GM21825 (cell line): ENCODE results near the gene PPP6R2.

Experiments used
- ATAC-seq: cut with Tn5 transposase; IDR thresholded peaks from one replicate; pipeline ENCODE4 v1.9.1; 2021; ENCODE audit warnings: mild to moderate bottlenecking, moderate library complexity; ENCODE audit not compliant: unreplicated experiment

PPP6R2 gene

DNA sequence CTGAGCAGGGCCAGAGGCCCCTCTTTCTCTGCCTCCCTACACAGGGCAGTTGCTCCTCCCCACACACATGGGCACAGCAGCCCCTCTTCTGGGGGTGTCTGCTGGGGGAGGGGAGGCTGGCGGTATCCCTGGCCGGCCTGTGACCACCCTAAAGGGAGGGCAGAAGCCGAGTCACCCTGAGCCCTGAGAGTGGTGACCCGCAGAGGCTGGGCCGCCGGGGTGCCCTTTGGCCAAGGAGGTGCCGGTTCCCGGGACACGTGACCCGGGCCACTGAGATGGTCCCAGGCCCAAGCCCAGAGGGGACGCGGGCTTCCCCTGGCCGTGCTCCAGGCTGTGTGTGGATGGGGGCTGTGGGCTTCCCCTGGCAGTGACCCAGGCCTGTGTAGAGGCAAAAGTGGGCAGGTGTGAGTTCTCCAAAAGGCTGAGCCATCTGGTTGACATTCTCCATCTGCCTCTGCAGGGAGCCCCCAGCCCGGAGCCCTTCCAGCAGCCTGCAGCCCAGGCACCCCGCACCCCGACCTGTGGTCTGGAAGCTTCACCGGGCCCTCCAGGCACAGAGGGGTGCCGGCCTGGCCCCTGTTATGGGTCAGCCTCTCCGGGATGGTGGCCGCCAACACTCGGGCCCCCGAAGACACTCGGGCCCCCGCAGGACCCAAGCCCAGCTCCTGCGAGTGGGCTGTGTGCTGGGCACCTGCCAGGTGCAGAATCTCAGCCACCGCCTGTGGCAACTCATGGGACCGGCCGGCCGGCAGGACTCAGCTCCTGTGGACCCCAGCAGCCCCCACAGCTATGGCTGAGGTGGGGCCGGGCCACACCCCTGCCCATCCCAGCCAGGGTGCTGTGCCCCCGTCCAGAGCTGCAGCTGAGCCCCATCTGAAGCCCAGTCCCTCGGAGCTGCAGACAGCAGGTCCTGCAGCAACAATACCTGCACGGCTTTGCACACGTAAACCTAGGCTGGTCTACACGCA is 139.3 kb downstream of the PPP6R2 start:
- ATAC-seq = no peak

DNA sequence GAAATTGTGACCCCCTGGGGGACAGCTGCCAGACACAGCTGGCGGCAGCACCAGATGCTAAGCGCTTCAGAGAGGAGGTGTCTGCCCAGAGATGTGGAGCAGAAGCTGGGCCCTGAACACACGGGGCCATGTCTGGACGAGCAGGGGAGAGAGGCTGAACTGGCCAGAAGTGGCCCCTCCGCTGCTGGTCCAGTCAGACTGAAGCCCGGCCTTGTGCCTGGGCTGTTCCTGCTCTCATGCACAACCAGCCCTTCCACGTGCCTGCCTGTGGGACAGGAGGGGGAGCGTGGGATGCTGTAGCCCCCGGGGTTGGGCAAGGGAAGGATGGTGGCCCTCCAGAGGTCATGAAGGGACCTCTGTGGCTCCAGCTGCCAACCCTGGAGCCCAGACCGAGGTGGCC is 140.0 kb downstream of the PPP6R2 start:
- ATAC-seq = no peak

DNA sequence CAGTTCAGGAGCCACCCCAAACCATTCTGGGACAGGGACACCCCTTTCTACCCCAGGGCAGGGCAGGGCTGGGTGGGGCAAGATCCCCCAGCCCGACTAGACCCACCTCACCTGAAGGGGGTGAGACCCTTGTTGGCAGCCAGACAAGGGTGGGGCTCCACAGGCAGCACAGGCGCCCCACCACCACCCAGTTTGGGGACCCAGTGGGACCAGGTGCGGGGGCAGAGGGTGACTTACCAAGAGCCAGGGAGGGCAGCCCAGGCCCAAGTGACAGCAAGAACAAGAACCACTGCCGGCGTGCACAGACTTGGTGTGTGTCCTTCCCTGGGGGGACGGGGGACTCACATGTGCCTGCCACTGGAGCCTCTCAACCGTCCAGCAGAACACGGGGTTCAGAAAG is 140.4 kb downstream of the PPP6R2 start:
- no peak for ATAC-seq

DNA sequence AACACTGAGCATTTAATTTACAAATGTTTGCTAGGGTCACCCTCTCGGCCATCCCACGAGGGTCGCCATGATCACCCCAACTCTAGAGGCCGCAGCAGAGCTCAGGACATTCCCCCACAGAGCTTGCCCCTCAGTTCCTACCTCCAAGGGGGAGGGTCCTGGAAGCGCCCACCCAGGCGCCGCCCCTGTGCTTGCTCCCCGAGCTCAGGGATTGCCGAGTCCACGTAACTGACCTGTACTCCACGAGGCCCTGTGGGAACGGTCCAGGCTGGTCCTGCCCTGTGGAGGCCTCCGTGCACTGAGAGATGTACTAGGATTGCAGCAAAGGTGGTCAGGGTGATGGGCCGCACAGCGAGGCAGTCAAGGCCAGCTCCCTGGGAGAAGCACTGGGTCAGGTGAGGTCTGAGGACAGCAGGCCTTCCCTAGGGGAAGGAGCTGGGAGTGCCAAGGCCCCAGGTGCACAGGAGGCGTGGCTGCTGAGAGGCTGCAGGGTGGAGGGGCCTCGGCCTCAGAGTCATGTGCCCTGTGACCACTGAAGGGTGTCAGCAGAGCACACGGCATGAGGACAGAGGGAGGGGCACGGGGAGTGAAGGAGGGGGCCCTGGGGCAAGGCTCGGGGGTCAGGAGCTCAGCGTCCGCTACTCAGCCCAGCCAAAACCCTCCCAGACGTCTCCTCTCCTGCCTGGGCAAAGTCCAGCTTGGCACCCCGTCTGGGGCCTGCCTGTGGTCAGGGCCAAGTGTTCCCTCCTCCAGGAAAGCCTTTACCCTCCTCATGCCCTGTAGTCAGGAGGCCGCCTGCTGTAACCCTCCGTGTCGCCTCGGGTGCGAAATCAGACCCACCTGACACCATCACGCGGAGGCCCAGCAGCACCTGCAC is 141.1 kb downstream of the PPP6R2 start:
- no peak for ATAC-seq

DNA sequence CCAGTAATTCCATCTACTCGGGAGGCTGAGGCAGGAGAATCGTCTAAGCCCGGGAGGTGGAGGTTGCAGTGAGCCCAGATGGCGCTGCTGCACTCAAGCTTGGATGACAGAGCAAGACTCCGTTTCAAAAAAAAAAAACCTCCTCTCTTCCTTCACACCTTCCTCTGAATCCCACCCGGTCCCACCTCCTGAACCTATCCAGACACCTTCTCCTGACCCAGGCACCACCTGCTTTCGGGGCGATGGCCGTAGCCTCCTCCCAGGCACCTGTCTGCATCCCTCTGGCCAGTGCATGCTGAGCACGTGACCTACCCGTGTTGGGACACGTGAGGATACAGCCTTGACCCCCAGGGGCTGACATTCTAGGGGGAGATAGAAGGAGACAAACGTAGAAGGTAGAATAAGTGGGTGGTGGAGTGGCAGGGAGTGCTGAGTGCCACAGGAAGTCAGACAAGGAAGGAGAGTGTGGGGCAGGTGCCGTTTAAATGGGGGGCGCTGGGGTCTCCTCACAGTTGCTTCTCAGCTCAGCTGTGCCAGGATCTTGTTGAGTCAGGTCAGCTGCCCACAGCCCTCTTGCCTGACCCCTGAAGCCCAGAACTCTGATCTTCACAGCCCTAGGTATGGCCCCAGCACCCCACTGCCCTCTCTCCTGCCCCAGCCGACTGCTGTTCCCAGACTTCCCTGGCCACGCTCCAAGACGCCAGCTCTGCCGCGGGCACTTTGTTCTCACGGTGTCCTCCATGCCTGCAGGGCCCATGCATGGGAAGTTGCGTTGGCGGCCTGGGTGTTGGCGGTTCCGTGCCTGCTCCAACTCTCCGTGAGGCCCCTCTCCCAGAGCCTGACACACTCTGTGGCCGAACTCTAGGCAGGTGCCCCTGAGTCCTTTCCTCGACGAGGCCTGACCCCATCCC is 142.3 kb downstream of the PPP6R2 start:
- no peak for ATAC-seq

DNA sequence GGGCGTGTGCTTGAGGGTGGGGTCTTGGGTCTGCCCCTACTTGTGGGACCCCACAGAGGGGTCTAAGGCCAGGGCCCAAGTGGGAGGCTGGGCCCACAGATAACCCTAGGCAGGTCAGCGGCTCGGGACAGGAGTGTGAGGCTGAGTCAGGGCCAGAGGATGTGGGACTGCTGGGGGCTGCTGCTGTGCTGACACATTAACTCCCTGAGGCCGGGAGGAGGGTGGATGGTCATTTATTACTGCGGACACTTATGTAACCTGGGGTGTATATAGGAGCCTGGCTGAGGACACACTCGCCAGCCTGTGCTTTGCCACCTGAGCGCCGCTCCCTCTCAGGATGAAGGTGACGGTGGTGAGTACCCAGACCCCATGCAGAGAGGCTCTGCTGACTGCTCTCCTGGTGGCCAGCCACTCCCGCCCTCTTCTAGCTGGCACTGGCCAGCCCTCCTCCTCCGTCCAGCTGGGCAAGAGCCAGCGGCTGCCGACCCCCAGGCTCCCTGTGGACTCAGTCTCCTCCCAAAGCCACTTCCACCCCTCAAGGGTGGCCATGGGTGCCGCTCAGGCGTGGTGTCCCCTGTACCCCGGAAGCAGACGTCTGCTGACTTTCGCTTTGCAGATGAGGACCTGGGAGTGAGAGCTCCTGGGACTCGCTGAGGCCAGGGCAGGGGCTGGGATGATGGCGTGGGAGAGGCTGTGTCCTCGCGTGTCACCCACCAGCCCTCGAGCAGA is 143.6 kb downstream of the PPP6R2 start, which contains the start of gene MIOX:
TSS of gene MIOX (plus strand) at position 299 of the 729 bp plus-strand sequence. CDS start at position 338, 39 bp downstream.
- no peak for ATAC-seq

DNA sequence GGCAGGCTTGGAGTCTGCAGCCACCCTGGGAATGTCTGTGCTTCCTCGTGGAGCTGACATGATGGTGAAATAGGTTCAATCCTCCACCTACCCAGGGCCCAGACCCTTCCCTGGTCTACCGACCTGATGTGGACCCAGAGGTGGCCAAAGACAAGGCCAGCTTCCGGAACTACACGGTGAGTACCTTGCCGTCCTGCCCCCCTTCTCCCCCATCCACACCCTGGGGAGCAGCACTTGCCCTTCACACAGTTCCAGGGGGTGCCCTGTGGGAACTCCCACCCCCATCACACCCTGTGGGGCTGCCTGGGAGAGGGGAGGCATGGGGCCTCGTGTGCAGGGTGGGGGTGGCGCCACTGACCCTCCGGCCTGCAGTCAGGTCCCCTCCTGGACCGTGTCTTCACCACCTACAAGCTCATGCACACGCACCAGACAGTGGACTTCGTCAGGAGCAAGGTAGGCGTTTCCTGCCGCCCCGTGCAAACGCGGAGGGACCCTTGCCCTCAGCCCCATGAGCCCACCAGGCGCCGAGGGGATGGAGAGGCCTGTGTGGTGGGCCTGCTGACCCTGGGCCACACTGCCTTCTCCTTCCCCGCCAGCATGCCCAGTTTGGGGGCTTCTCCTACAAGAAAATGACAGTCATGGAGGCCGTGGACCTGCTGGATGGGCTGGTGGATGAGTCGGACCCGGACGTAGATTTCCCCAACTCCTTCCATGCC is 144.3 kb downstream of the PPP6R2 start:
- no peak for ATAC-seq

DNA sequence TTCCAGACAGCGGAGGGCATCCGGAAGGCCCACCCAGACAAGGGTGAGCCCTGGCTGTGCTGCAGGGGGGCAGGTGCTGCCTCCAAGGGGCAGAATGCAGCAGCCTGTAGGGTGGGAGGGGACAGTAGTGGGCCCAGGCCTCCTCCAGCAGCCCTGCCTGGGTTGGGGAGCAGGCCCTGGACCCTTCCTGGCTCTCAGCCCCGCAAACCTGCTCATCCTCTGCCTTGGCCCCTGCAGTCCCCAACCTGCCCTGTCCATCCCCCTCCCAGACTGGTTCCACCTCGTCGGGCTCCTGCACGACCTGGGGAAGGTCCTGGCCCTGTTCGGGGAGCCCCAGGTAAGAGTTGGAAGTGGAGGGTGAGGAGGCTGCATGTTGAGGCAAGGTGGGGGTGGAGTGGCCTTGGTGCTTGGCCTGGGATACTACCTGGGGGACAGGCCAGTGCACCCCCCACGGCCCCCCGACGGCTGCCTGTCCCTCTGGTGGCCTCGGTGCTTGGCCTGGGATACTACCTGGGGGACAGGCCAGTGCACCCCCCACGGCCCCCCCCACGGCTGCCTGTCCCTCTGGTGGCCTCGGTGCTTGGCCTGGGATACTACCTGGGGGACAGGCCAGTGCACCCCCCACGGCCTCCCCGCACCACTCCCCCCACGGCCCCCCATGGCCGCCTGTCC is 145.0 kb downstream of the PPP6R2 start:
- no peak for ATAC-seq

DNA sequence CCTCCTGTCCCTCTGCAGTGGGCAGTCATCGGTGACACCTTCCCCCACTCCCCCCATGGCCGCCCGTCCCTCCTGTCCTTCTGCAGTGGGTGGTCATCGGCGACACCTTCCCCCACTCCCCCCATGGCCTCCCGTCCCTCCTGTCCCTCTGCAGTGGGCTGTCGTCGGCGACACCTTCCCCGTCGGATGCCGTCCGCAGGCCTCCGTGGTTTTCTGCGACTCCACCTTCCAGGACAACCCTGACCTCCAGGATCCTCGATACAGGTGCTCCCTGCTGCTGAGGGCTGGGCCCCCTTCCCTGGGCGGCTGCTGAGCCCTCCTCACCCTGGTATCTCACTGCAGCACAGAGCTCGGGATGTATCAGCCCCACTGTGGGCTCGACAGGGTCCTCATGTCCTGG is 145.8 kb downstream of the PPP6R2 start:
- ATAC-seq = no peak

DNA sequence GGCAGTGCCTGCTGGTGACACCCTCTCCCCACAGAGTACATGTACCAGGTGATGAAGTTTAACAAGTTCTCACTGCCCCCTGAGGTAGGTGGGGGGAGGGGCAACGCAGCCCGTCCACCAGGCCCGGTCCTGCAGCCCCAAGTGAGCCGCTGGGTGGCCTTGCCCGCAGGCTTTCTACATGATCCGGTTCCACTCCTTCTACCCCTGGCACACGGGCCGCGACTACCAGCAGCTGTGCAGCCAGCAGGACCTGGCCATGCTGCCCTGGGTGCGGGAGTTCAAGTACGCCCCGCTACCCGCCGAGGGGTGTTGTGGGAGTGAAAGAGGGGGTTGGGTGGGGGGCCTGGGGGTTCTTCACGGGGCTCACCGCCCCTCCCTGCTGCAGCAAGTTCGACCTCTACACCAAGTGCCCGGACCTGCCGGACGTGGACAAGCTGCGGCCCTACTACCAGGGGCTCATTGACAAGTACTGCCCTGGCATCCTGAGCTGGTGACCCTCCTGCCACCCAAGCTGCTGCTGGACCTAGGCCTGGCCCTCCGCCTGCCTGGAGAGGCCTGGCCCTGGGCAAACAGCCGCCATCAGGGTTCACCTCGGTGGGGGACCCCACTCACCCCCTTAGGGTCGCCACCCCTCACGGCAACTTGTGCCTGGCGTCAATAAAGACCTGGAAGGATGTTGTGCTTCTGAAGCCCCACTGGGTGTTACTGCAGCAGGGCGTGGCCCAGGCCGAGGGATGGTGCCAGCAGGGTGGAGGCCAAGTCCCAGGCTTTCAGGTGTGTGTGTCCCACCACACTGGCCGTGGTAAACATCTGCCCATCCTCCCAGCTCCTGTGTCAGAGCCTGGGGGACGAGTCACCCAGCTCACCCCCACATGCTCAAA is 146.5 kb downstream of the PPP6R2 start:
- no peak for ATAC-seq

DNA sequence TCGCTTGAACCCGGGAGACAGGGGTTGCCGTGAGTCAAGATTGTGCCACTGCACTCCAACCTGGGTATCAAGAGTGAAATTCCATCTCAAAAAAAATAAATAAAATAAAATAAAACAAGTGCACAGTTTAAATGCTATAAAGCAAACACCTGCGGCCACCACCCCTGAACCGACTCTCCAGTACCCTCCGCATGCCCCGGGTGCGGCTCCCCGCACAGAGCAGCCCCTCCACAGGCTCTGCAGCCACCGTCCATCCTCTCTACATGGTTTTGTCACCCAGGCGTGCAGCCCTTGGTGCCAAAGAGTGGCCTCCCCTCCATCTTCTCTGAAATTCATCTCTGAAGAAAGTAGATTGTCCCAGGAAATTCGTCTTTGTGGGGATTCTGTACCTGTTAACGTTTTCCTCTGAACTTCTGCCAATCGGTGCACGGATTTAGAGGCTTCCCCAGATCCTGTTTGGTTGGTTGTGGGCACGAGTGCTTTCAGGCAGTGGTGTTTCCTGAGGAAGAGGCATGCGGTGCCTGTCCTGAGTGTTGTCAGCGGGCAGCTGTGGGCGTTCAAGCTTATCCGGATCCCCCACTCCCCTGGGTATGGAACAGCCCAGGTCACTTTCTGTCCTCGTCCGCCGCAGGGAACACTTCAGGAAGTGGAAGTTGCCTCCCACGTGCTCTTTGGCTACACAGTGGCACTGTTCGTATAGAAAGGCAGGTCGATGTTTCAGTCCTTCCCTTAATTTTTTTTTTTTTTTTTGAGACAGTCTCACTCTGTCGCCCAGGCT is 147.6 kb downstream of the PPP6R2 start:
- ATAC-seq = no peak
